Breast epithelium (tissue), 3 donors: ENCODE data around the gene NAIF1.

Experiments used
- CTCF ChIP-seq, 3 donors: fragments of 450-650 bp; IDR thresholded peaks; one replicate each; pipeline ENCODE4 v1.5.1; 2016 to 2017; ENCODE audit warnings: antibody characterized with exemption in 3 of 3, mild to moderate bottlenecking in 3 of 3, moderate library complexity in 3 of 3
- POLR2AphosphoS5 ChIP-seq, 3 donors: sonication (generic); formaldehyde crosslinking; IDR thresholded peaks; one replicate each; pipeline ENCODE4 v1.6.1; 2017; ENCODE audit warnings: antibody characterized with exemption in 3 of 3

GRCh38 chr9:128062279-128062678, 4.8 kb downstream of the NAIF1 start:
- TF ChIP-seq POLR2AphosphoS5 (IDR thresholded peaks at IDR 0.05) (no peak), CTCF (IDR thresholded peaks at IDR 0.05) (no peak)
